Stimulated activated CD8-positive, alpha-beta memory T cell treated with anti-CD3 and anti-CD28 coated beads, Interleukin-2, amount 100 ng/mL, for 48 hours (primary cell): Measurements from ENCODE around the gene PYGO2.

Source experiments
- DNase-seq, 2 donors: peaks; one replicate each; pipeline ENCODE4 v3.0.0-alpha.2; 2020; ENCODE audit warnings: low read depth in 2 of 2

PYGO2 gene

GRCh38 chr1:154961207-154962155 is at the start of gene PYGO2:
PYGO2 (minus strand) TSS chr1:154961782; CDS start chr1:154961576, 206 bp downstream.
- peak; percentile 76 to 78 for DNase-seq

GRCh38 chr1:155011004-155011416 is 49.4 kb upstream of the PYGO2 start:
- DNase-seq, result no peak

- DNase-seq, result no peak
Observed at GRCh38 chr1:155010211-155010918, 48.8 kb upstream of the PYGO2 start.

GRCh38 chr1:155009742-155010141 is 48.2 kb upstream of the PYGO2 start:
- no peak for DNase-seq

GRCh38 chr1:155009221-155009711 is 47.7 kb upstream of the PYGO2 start:
- DNase-seq, result no peak

GRCh38 chr1:155008015-155008941 is 46.7 kb upstream of the PYGO2 start:
- DNase-seq, result no peak

GRCh38 chr1:155007251-155007828 is 45.8 kb upstream of the PYGO2 start:
- DNase-seq, result no peak

- no peak for DNase-seq
Observed at GRCh38 chr1:155006601-155007101, 45.1 kb upstream of the PYGO2 start.

GRCh38 chr1:155005076-155006011 is 43.8 kb upstream of the PYGO2 start:
- DNase-seq, result no peak

GRCh38 chr1:155004352-155005075 is 42.9 kb upstream of the PYGO2 start:
- DNase-seq, result no peak

GRCh38 chr1:155003766-155004351 is 42.3 kb upstream of the PYGO2 start:
- no peak for DNase-seq

GRCh38 chr1:155003227-155003765 is 41.7 kb upstream of the PYGO2 start:
- no peak for DNase-seq

- no peak for DNase-seq
Observed at GRCh38 chr1:155002464-155003226, 41.1 kb upstream of the PYGO2 start, which contains the start of gene ZBTB7B. ZBTB7B (plus strand) TSS chr1:155002802; CDS start chr1:155014661, 11,859 bp downstream.

GRCh38 chr1:155001675-155002463 is 40.3 kb upstream of the PYGO2 start:
- DNase-seq, result peak; percentile 97 to 98

GRCh38 chr1:155001425-155001674 is 39.8 kb upstream of the PYGO2 start:
- DNase-seq, result no peak

GRCh38 chr1:155000726-155001424 is 39.3 kb upstream of the PYGO2 start:
- DNase-seq, result peak; percentile 82

GRCh38 chr1:155000411-155000725 is 38.8 kb upstream of the PYGO2 start:
- DNase-seq, result no peak
